Transverse colon (tissue), 4 donors: Measurements from ENCODE around the gene LARGE1.

ENCODE experiments used
- POLR2A ChIP-seq: fragments of 450-650 bp; IDR thresholded peaks from one replicate; pipeline ENCODE4 v1.6.1; 2016; ENCODE audit warnings: antibody characterized with exemption, mild to moderate bottlenecking, moderate library complexity
- POLR2AphosphoS5 ChIP-seq, 3 donors: sonication (generic); formaldehyde crosslinking; IDR thresholded peaks; one replicate each; pipeline ENCODE4 v1.6.1; 2016; ENCODE audit warnings: antibody characterized with exemption in 3 of 3
- TF ChIP-seq, protein P1 (sequence below), 5 experiments: fragments of 200-600 bp in 3 of 5; fragments of 450-650 bp in 2 of 5; sonication (generic) in 3 of 5; IDR thresholded peaks; 1 replicate in 2 of 5; 2 replicates in 3 of 5; pipeline ENCODE4 v1.5.1; 2016 to 2017; ENCODE audit warnings: antibody characterized with exemption in 5 of 5, inconsistent platforms in 3 of 5, mild to moderate bottlenecking in 2 of 5, moderate library complexity in 1 of 5

DNA sequence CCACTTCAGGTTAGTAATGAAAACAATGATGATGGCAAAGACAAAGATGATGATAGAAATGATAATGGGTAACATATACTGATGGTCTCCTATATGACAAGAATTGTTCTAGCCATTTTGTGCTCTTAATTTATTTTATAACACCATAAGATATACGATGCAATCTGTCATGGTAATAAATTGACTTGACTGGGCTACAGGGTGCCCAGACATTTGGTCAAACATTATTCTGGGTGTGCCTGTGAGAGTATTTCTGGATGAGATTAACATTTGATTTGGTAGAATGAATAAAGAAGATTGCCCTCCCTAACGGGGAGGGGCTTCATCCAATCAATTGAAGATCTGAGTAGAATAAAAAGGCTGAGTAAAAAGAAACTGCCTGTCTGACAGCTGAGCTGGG is 237.3 kb downstream of the LARGE1 start:
- TF ChIP-seq, protein P1, sequence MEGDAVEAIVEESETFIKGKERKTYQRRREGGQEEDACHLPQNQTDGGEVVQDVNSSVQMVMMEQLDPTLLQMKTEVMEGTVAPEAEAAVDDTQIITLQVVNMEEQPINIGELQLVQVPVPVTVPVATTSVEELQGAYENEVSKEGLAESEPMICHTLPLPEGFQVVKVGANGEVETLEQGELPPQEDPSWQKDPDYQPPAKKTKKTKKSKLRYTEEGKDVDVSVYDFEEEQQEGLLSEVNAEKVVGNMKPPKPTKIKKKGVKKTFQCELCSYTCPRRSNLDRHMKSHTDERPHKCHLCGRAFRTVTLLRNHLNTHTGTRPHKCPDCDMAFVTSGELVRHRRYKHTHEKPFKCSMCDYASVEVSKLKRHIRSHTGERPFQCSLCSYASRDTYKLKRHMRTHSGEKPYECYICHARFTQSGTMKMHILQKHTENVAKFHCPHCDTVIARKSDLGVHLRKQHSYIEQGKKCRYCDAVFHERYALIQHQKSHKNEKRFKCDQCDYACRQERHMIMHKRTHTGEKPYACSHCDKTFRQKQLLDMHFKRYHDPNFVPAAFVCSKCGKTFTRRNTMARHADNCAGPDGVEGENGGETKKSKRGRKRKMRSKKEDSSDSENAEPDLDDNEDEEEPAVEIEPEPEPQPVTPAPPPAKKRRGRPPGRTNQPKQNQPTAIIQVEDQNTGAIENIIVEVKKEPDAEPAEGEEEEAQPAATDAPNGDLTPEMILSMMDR (IDR thresholded peaks at IDR 0.05), result no peak
- TF ChIP-seq POLR2AphosphoS5 (IDR thresholded peaks at IDR 0.05) (no peak), POLR2A (no peak)
